T-helper 2 cell (primary cell): ENCODE measurements around the gene HOXD10.

Experiments used
- DNase-seq, 5 experiments: peaks; one replicate each; pipeline versions ENCODE4 v3.0.0 to v3.0.0-alpha.2; 2012 to 2022

The HOXD10 gene

DNA sequence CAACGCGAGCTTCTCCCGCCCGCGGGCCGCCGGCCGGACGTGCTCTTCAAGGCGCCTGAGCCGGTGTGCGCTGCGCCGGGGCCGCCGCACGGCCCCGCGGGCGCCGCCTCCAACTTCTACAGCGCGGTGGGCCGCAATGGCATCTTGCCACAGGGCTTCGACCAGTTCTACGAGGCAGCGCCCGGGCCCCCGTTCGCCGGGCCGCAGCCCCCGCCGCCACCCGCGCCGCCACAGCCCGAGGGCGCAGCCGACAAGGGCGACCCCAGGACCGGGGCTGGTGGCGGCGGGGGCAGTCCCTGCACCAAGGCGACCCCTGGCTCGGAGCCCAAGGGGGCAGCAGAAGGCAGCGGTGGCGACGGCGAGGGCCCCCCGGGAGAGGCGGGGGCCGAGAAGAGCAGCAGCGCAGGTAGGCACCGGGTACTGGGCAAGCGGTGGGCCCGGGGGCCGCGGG lies 8.8 kb upstream of the HOXD10 start:
- no peak for DNase-seq

DNA sequence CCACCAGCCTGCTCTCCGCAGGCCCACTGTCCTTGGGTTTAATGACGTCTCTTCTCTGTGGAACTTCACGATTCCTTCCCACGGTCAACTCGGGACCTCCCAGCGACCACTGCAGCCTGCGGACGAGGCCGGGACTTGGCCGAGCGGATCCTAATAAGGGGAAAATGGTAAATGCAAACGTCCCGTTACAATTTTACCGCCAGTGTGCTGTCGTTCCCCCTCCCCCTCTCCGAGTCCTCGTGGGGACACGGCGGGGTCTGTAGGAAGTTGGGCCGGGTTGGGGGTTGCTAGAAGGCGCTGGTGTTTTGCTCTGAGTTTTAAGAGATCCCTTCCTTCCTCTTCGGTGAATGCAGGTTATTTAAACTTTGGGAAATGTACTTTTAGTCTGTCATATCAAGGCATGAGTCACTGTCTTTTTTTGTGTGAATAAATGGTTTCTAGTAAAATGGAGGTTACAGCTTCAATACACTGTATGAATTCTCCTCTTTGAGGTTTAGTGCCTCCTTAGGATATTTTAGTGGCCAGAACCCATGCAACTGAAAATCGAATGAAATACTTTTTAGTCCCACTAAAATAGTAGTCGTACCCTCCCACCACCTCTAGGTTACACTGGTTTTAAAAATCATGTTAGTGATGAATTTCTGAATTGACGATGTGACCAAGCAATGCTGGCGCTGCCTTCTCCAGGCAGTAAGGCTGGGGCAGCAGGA lies 7.2 kb upstream of the HOXD10 start:
- DNase-seq, result no peak

GRCh38 chr2:176109946-176110345 lies 6.6 kb upstream of the HOXD10 start:
- DNase-seq, result no peak

- no peak for DNase-seq
These were observed 5.9 kb upstream of the HOXD10 start for GRCh38 chr2:176110415-176111308.

DNA sequence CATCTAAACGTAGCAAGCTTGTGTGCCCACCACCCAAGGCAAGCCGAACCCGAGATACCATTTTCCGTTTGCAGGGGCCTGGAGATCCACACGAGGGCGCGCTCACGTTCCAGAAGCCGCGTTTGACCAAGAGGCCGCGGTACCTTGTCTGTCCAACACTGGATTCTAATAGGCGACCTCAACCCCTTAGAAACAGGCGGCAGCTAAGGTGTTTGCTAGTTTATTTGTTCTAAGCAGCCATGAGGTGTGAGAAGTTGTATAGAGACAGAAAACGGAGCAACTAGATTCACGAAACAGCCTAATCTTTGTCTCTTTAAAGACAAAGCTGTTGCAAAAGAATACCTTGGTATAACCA lies 5.3 kb upstream of the HOXD10 start:
- peak in 1 of 5 experiments; percentile 42 for DNase-seq

- DNase-seq, result no peak
These were observed 4.7 kb upstream of the HOXD10 start for GRCh38 chr2:176111846-176112374.

DNA sequence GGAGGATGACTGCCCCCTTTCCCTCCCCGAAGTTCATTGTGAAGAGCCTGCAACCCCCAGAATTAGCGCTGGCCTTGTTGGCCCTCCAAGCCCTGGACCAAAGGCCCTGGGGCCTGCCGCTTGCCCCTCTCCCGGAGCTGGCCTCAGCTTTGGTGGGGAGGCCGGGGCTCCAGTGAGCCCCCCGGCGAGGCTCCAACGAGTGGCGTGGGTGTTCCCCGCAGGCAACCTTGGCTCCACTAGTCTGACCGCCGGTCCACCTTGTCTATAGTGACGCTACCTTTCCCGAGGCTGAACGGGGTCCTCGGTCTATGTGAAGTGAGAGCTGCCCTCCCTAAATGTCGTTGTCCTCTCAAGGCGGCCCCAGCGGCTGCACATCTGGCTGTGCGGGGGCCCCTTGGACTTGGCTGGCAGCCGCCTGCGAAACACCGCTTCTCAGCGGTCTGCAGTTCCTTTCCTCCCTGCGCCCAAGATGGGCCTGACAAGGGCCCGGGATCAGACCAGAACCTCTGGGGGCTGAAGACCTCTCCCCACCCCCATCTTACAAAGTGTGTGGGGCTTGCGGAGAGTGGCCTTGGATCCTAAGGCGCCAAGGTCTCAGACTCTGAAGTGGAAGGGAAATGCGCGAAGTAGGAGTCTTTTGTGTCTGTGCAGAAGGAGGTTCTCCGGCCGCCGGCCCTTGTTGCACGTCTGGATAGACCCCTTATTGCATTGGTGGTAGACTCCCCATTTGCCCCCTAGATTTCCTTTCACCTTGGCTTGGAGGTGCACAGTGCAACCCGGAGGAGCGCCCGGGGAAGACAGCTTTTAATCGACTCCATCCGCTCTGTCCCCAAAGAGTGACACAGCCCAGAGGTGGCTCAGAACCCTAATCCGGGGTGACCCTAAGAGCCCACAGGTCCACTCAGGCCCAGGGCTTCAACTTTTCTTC lies 3.9 kb upstream of the HOXD10 start:
- DNase-seq, result no peak

DNA sequence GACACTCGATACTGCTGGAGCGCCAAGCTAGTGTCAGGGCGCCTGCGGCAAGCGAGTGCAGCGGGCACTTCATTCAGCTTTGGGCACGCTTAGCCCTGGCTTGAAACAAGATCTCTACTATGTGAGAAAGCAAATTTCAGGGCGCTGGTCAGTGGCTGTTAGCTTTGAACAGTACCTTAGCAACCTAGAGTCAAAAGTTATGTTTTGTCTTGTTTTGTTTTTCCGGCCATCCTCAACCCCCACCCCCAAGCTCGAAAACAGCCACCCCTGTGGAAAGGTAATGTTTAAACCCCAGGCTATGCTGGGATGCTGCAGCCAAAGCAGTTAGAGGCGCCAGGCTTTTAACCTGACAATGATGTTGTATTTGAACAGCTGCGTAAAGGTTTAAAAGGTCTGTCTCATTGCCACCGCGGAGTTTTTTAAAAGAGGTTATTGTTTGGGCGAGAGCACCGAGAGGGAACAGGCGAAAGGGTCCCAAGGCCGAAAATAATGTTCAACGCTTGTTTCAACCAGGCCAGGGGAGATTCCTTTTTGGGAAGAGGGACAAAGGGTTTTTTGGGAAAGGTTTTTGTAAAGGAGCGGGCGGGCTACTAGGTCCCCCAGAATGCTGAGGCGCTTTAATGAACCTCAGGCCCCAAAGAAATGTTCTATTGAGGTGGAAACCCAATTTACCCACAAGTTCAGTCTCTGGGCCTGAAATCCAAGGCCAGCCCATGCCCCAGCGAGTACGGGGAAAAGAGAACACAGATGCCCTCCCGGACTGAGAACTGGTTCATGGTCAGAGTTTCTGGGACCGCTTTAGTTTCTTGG lies 2.3 kb upstream of the HOXD10 start:
- DNase-seq, result no peak

GRCh38 chr2:176114930-176115625 lies 1.5 kb upstream of the HOXD10 start:
- DNase-seq, result no peak

GRCh38 chr2:176117162-176117822 lies 714 bp downstream of the HOXD10 start:
- no peak for DNase-seq

- no peak for DNase-seq
These were observed 1.3 kb downstream of the HOXD10 start for GRCh38 chr2:176117823-176118371.

- peak in 1 of 5 experiments; percentile 54 for DNase-seq
These were observed 2.2 kb downstream of the HOXD10 start for GRCh38 chr2:176118601-176119339.

DNA sequence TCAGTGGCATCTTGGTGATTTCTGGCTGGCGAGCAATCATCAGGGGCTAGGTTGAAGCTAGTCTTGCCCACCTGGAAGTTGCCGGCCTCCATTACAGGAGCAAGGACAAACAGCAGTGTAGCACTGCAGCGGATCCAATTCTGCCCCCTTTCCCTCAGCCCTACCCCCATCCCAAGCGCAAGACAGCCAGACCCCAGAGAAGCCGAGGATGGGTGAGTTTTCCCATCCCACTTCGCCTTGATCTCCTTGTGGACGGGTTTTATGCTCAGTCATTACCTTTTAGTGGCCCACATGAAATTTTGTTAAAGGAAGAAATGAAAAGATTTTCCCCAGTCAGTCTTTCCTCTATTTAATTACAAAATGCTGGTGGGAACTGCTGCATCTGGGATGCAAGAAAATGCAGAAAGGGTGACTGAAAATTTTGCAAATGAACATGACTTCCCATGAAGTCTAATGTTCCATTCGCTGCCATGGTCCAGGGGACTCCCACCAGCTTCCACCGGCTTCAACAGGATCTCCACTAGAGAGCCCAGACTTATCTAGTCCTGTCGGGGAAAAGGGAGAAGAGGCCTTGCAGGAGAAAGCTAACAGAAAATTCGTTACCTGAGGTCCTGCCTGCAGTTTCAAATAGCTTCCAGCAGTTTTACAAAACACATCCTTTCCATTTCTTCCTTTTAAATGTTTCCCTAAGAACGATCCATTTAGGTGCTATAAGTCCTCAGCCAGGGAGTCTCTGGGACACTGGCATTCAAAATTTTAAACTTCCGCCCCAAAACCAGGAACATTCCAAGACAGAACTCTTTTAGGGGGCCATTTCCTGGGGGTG lies 4.0 kb downstream of the HOXD10 start:
- DNase-seq, result no peak

- DNase-seq, result no peak
These were observed 4.8 kb downstream of the HOXD10 start for GRCh38 chr2:176121190-176122051.

DNA sequence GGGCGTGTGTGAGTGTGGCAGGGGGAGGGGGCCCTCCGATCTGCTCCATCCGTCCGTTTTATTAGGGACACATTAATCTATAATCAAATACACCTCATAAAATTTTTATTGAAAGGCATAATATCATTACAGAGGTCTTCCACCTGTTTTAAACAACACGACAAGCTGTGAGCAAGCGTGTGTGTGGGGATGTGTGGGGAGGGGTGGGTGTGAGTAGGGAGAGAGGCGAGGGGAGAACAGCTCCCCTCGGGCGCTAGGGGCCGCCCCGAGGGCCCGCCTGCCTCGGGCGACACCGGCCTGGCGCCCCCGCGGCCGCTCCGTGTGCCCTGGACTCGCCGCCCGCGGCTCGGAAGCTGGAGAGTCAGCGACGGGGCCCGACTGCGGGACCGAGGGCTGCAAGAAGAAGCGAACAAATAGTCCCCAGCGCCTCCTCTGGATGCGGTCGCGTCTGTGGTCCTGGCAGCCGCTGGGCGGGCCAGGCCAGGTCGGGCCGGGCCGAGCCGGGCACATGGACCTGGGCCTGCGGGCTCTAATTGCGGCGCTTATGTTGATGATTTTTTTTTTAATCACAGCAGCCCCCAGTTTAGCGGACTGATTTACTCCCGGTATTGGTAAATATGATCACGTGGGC lies 5.6 kb downstream of the HOXD10 start:
- no peak for DNase-seq

DNA sequence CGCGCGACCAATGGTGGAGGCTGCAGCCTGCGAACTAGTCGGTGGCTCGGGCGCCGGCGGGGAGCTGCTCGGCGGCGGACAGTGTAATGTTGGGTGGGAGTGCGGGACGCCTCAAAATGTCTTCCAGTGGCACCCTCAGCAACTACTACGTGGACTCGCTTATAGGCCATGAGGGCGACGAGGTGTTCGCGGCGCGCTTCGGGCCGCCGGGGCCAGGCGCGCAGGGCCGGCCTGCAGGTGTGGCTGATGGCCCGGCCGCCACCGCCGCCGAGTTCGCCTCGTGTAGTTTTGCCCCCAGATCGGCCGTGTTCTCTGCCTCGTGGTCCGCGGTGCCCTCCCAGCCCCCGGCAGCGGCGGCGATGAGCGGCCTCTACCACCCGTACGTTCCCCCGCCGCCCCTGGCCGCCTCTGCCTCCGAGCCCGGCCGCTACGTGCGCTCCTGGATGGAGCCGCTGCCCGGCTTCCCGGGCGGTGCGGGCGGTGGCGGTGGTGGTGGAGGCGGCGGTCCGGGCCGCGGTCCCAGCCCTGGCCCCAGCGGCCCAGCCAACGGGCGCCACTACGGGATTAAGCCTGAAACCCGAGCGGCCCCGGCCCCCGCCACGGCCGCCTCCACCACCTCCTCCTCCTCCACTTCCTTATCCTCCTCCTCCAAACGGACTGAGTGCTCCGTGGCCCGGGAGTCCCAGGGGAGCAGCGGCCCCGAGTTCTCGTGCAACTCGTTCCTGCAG lies 6.3 kb downstream of the HOXD10 start, which contains the start of gene HOXD9:
Gene HOXD9, plus strand, starts transcription at position 37 of the 728 bp plus-strand sequence. Its CDS starts 50 bp downstream, at position 87.
- no peak for DNase-seq
